HEK293T (cell line): ENCODE measurements around the gene ALDH6A1.

ENCODE experiments used
- CTCF ChIA-PET: fragments of 350-600 bp; formaldehyde crosslinking; extraction: SDS; loops from one replicate; lab custom pipeline; 2021; ENCODE audit warnings: antibody characterized with exemption, inconsistent platforms; lab: Yijun Ruan, JAX
- POLR2A ChIA-PET: fragments of 350-600 bp; formaldehyde crosslinking; extraction: SDS; loops from one replicate; lab custom pipeline; 2020; ENCODE audit warnings: antibody characterized with exemption, inconsistent platforms; lab: Yijun Ruan, JAX
- DNase-seq: peaks from one replicate; pipeline ENCODE4 v3.0.0; 2012; ENCODE audit warnings: mixed read lengths; ENCODE audit errors: extremely low spot score
- ARNT ChIP-seq: fragments of 450-650 bp; IDR thresholded peaks from 2 replicates; pipeline ENCODE4 v1.6.1; 2017; ENCODE audit warnings: mild to moderate bottlenecking
- BHLHE40 ChIP-seq: fragments of 450-650 bp; IDR thresholded peaks from 2 replicates; pipeline ENCODE4 v1.6.1; 2016; ENCODE audit warnings: mild to moderate bottlenecking, moderate library complexity, borderline replicate concordance
- FOXA1 ChIP-seq: fragments of 450-650 bp; IDR thresholded peaks from 2 replicates; pipeline ENCODE4 v1.6.1; 2016; ENCODE audit warnings: mild to moderate bottlenecking
- FOXK2 ChIP-seq: fragments of 450-650 bp; IDR thresholded peaks from 2 replicates; pipeline ENCODE4 v1.6.1; 2016; ENCODE audit warnings: mild to moderate bottlenecking
- FOXM1 ChIP-seq: fragments of 450-650 bp; IDR thresholded peaks from 2 replicates; pipeline ENCODE4 v1.6.1; 2017; ENCODE audit warnings: mild to moderate bottlenecking, borderline replicate concordance
- HDGF ChIP-seq: fragments of 450-650 bp; IDR thresholded peaks from 2 replicates; pipeline ENCODE4 v1.6.1; 2017; ENCODE audit warnings: antibody characterized with exemption, borderline replicate concordance
- L3MBTL2 ChIP-seq: fragments of 450-650 bp; conservative IDR thresholded peaks from 2 replicates; pipeline ENCODE4 v1.6.1; 2016; ENCODE audit warnings: mild to moderate bottlenecking
- LEF1 ChIP-seq: fragments of 450-650 bp; IDR thresholded peaks from 2 replicates; pipeline ENCODE4 v1.6.1; 2017; ENCODE audit warnings: mild to moderate bottlenecking, borderline replicate concordance
- SP1 ChIP-seq: fragments of 450-650 bp; IDR thresholded peaks from 2 replicates; pipeline ENCODE4 v1.6.1; 2017
- SUZ12 ChIP-seq: fragments of 450-650 bp; IDR thresholded peaks from 2 replicates; pipeline ENCODE4 v1.6.1; 2016; ENCODE audit warnings: mild to moderate bottlenecking
- TARDBP ChIP-seq: fragments of 450-650 bp; IDR thresholded peaks from 2 replicates; pipeline ENCODE4 v1.6.1; 2016
- ZNF384 ChIP-seq: fragments of 450-650 bp; IDR thresholded peaks from 2 replicates; pipeline ENCODE4 v1.6.1; 2016

Gene ALDH6A1

DNA sequence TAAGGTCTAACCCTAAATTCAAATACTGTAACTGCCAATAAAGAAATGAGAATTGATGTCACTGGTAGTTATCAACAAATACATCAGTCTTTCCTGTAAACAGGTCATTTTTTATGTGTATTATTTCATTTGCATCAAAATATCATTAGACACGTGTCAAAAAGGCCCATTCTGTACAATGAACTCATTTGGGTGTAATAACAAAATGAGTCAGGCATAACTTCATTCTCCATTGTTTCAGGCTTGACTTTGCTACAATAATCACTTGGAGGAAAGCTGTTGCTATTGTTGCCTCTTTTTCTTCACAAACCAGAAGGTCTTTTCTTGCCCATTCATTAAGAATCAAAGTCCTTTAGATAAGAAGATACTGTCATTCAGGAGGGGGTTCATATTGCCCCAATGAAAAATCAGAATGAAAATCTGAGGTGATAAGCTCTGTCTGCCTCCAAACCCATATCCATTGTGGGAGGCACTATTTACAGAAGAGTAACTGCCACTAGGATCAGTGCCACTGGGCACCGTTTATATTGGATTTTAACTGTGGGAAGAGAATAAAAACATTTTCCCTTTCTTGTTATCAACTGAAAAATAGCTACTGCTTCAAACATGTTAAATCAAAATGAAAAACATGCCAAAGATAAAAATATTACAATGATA is 75.3 kb downstream of the ALDH6A1 start:
- ChIA-PET POLR2A (no interaction called here), CTCF (interaction anchor here (0.6 kb wide), 1 partner anchor 165 kb away, joined by 8 read pairs; no protein-coding TSS in a partner anchor)
- TF ChIP-seq TARDBP = no peak
- TF ChIP-seq FOXK2 = no peak
- TF ChIP-seq ARNT = no peak
- TF ChIP-seq SUZ12 = no peak
- TF ChIP-seq FOXA1 = no peak
- no peak for TF ChIP-seq SP1
- no peak for TF ChIP-seq BHLHE40
- no peak for TF ChIP-seq ZNF384
- TF ChIP-seq LEF1 = no peak
- TF ChIP-seq FOXM1 = no peak
- no peak for TF ChIP-seq L3MBTL2
- no peak for TF ChIP-seq HDGF
- DNase-seq = no peak
